Measurements from ENCODE around the gene QKI.

Gene QKI

DNA sequence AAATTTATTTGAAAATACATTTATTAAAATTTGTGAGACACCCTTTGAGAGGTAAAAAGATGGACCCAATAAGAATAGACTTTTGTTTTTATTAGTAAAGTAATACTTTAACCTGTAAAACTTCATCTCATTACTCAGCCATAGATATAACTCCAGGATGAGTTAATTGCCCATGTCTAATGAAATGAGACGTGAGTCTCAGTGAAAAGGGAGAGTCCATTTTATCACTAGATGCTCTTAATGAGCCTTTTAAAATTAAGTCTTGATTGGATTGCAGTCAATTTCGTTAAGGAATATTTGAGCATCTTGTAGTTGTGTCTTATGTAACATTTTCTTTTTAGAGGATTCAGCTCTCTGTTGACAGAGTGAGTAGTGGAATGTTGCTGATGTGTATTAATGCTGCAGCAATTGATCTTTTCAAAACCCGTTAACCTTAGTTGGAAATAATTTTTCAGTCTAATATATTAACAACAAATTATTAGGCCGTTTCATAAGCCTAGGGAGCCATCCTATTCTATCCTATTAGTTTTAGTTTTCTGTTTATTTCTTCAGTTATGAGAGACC lies 77.3 kb downstream of the QKI start:
- DNase-seq, result no peak

DNA sequence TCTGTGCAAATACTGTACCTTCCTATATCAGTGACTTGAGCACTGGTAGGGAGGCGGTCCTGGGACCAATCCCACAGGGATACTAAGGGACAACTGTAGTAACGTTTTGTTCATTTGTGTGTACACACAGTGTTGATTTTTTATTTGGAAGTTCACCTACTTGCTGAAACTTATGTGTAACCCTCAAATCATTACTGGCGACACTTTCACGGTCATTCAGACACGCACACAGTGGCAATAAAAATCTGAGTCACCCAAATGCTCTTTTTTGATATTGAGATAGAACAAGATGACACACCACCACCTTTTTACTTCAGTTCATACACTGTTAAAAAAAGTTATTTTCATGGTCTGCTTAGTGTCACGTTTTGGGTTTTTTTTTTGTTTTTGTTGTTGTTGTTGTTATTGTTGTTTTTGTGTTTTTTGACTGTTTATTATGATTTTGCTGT lies 79.8 kb downstream of the QKI start:
- DNase-seq, result no peak

DNA sequence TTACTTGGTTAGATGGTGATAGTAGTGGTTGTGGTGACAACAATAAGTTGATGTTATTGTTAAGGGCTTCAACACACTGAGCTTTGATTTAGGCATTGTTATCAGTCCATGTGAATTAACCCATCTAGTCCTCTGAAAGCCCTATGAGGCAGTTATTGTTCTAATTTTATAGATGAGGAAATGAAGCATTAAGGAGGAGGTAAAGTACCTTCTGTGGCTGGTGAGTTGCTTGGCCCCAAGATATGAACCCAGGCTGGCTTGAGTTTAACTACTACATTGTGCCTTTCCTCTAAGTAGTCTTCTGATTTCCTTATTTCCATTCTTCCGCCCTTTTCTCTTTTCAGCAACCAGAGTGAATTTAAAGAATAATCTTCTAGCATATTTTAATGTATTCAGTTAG lies 81.7 kb downstream of the QKI start:
- DNase-seq, result no peak

DNA sequence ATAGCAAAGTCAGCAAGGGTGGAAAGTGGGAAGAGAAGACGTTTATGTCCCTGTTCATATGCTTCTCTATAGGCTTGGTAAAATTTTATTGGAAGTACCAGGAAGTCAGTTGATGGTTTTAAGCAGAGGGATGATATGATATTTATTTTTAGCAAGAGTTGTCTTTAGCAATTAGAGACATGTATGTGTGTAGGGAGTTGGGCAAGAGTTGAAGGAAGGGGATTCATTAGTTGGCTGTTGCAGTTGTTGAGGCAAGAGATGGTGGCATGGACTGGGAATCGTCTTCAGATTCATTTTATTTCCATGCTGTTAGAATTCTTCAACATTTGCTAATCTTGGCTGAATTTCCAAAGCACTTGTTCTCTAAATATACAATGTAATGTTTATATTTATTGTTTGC lies 85.6 kb downstream of the QKI start:
- no peak for DNase-seq

DNA sequence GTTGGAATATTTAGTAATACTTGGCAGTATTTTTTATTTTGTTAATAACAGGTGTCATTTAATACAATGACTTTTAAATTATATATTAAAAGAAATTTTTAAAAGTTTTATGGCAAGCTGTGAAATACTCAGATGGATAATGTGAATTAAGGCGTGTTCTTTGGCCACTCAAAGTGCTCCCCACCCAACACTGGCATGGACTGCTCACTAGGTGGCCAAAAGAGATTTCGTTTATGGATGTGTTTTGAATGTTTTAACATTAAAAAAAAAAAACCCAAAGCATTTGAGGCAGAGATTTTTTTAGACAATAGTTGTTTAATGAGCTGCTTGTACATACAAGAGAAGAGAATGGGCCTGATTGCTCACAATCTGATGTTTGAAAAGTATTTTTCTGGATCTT lies 86.5 kb downstream of the QKI start:
- DNase-seq, result no peak

DNA sequence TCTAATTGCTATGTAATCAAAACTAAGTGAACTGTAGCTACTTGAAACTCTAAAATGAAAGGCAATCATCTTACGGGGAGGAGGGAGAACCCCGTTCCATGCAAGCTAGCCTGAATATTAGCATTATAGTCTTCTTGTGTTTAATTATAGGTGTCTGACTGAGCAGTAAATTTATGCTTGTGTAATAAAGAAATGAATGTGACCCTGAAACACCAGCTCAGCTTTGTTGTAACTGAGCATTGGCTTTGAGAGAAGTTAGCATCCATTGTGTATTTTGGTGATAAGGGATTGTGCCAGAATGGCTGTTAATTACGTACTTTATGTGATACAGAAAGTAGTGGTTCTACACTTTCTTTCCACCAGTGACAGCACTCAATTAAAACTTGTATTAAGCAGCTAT lies 86.9 kb downstream of the QKI start:
- no peak for DNase-seq

DNA sequence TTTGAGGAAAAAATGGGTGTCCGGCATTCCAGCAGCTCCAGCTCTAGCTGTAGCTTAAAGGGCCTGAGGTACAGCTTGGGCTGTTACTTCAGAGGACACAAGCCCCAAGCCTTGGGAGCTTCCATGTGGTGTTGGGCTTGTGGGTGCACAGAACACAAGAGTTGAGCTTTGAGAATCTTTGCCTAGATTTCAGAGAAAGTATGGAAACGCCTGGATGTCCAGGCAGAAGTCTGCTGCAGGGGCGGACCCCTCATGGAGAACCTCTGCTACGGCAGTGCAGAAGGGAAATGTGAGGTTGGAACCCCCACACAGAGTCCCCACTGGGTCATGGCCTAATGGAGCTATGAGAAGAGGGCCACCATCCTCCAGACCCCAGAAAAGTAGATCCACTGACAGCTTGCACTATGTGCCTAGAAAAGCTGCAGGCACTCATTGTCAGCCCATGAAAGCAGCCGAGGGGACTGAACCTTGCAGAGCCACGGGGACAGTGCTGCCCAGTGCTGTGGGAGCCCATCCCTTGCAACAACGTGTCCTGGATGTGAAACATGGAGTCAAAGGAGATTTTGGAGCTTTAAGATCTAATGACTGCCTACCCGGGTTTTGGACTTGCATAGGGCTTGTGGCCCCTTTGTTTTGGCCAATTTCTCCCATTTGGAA lies 90.6 kb downstream of the QKI start:
- no peak for DNase-seq

DNA sequence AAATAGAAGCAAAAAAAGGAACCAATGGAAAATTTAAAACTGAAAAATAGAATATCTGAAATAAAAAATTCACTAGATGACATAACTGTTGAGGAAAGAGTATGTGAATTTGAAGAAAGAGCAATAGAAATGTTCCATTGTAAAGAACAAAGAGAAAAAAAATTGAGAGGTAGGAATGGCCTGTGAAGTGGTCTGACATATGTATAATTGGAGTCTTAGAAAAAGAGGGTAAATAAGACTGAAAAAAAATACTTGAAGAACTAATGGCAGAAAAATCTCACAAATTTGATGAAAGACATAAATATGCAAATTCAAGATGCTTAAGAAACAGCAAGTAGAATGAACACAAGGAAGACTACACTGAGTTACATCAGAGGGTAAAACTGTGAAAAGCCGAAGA lies 93.4 kb downstream of the QKI start:
- no peak for DNase-seq

DNA sequence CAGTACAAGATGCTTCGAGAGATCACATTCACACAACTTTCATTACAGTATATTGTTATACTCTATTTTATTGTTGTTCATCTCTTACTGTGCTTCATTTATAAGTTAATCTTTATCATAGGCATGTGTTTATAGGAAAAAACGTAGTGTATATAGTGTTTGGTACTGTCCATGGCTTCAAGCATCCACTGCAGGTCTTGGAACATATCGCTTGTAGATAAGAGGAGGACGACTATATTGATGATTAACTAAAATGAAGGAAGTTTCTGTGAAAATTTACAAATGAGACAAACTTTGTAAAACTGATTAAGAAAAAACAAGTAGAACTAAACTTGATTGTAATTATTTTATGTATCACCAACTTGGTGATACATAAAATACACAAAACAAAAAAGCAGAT lies 98.5 kb downstream of the QKI start:
- DNase-seq, result no peak

DNA sequence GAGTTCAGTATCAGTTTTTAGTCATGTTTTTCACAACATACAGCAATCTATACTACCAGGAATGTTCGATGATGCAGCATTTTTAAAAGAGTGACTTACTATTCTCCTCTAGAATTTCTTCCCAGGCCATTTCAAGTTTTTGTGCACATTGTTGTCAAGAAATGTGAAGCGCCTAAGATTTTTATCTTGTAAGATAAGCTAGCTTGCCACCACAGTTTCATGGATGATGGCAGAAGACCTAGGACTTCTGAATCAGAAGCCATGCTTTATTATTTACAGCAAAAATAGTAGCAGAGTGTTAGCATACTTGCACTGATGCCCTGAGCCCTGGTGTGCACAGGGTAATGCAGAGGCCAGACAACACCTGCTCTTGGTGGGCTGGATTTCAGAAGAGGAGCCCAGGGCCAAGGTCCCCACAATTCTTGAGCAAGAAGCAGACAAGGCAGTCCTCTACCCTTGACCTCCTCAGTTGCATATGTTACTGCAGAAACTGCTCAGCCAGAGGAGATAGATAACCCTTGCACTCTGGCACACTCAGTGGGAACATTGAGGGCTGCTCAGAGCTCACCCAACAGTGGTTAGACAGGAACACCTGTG lies 99.2 kb downstream of the QKI start:
- DNase-seq, result no peak

DNA sequence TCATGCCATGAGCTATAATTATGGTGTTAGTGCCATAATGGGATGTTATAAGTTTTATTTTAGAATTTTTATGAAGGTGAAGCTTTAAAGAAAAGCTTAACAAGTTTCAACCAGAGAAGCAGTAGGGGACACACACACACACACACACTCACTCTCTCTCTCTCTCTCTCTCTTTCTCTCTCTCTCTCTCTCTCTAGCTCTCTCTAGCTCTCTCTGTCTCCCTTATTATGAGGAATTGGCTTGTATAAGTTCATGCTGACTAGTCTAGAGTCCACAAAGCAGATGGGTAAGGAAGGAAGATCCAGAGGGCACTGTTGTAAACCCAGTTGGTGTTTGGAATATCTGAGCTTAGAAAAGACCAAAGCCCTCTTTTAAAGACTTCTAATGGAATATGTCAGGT lies 102.4 kb downstream of the QKI start:
- DNase-seq, result no peak

DNA sequence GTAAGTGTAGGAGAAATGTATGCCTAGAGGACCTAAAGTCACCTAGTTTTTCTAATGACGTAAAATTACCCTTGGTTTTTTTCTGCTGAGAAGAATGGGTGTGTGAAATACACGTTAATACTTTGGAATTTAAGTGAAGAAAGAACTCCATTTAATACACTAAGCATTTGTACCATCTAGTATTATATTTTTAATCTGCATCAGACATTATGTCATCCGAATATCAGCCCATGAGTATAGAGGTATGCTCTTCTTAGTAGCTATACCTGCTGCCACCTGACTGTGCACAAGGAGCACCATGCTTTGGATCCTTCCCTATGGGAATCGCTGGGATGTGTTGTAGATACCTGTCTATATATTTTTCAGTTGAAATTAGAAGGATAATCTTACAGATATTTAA lies 106.4 kb downstream of the QKI start:
- DNase-seq, result no peak

DNA sequence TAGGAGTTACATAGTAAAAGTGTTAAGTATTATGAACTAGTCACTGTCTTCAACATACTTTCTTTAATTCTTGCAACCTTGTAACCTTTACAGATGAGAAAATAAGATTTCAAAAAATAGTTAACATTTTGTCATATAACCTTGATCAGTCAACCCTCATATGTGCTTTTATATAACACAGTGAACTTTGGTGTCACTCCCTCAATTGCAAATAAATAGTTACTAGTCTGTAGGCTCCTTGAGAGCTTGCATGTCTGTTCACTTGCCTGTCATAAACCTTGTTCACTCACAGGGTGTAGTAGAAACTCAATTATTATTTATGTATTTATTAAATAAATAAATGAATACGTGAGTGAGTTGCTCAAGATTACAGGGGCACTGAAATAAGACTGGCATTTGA lies 107.5 kb downstream of the QKI start:
- no peak for DNase-seq

DNA sequence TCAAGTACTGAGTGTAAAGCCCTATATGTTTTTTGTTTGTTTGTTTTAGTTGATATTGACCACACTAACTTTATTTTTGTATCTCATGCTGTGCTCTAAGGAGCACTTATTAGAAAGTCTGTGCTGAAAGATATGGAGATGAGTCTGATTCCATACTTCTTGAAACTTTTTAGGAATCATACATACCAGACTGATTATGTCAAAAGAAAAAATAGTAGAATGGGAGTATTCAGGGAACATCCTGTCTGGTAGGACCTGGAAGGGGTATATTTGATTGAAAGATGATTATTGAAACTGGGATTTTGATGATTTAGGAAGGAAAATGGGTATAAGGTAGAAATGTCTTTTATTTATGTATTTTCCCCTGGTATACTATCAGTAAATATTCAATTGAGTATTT lies 111.4 kb downstream of the QKI start:
- DNase-seq, result no peak

DNA sequence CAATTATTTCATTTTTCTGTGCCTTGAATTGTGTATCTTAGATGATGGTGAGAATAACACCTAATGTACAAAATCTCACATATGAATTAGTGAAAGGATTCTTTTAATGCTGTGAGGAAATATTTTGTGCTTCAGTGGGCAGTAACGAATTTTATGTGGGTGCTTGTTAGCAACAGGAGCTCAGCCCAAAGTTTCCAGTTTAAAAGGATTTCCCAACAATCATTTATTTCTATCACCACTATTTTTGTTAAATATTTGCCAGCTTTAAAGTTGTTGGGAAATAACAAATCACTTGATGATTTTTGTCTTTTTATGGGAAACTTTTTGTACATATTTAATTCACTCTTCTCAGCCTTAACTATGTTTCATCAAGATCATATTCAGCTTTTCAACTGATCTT lies 111.8 kb downstream of the QKI start:
- DNase-seq, result no peak

DNA sequence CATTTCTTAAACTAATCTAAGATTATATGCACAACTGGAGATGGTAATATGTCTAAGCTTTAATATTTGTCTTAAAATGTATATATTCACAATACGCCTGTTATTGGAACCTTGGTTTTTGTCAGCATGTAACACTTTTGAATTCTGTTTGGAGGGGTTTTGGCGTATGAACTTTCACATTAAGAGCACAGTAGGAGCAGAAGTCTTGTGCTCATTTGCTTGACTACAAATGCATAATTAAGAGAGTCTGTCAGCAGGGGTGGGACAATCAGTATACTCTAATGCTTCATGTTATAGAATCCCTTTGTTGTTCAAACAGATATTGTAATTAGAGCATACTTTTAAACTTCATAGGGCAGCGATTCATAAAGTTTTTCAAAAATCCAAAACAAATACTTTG lies 112.8 kb downstream of the QKI start:
- DNase-seq, result no peak

DNA sequence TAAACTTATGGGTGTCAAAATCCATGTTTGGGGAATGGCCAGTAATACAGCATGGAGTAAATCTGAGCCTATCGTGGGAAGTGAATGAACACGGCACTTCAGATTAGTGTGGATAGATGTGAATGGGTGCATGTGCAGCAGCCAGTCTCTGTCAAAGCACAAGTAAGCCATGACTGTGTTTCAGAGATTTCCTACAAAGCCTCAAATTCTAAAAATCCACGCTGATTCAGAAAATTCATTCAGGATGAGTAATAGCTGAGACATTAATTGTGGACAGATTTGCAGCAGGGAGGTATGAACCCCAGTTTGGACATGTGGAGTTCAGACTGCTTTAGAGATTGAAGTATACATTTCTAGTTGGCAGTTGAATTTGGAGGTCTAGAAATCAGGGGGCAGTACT lies 115.1 kb downstream of the QKI start:
- no peak for DNase-seq

DNA sequence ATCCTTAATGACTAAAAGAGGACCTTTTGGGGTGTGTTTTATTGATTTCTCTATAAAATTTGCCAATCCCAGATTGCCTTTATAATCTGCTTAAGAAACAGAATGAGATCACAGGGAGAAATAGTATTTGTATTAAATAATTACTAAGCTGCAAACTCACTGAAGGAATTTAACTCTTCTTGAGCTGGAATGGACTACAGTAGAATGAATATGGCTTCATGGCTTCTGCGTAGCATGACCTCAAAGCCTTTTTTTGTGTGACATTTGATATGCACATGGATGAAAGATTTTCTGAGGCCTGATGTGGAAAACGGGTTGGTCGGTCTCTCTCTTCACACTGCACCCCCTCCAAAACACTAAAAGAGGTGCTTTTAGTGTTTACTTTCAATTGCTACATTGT lies 115.9 kb downstream of the QKI start:
- DNase-seq, result no peak

DNA sequence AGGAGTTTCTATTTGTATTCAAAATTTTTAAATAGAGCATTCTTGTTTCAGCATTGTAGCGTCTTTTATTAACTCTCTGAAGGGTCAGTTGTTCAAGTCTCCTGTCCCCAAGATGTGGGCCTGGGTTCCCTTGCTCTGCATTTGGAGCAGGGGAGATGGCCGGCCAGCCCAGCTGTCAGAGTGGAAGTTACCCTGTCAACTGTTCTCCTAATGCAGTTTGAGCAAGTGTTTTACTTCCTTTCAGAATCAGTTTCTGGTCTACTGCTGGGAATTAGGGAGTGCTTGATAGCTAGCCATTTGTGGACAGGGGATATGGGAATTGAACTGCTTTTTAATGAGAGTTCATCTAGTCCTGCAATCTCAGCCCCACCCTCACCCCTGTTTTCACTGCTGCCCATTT lies 116.6 kb downstream of the QKI start:
- DNase-seq, result no peak

DNA sequence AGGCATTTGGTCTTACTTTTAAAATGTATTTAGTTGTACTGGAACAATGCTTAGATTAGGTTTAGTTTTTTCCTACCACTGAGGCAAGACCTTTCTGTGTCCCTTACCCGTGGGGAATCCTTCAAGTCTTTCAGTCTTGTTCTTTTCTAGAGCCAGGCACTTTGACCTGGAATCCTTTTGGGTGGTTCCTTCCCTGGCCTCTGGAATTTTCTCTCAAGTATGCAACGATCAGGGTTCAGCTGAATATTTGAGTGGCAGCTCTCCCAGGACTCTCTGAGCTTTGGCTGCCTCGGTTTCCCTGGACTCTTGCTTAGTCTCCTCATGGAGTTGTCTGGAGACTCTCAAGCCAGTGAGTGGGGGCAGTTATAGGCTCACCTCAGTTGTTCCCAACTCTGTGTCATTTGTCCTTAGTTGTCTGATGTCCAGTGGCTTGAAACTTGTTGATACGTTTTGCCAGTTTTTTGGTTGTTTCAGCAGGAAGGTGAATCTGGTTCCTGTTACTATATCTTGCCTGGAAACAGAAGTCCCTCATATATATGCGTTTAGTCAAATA lies 118.1 kb downstream of the QKI start:
- no peak for DNase-seq

DNA sequence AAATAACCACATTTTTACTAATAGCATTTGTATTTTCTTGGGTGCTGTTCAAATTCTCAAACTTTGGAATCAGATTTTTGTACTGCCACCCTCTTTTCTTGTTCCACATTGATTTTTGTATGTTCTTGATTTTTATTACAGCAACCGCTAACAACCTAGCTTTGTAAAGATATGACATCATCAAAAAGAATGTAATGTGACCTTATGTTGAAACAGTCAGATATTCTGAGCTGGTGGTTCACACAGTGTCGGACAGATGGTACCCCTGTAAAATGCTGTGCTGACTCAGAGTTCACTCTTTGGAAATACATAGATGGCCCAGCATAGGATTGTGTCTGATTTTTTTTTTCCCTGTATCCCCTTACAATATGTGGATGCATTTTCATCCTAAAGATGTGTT lies 118.9 kb downstream of the QKI start:
- DNase-seq, result no peak

DNA sequence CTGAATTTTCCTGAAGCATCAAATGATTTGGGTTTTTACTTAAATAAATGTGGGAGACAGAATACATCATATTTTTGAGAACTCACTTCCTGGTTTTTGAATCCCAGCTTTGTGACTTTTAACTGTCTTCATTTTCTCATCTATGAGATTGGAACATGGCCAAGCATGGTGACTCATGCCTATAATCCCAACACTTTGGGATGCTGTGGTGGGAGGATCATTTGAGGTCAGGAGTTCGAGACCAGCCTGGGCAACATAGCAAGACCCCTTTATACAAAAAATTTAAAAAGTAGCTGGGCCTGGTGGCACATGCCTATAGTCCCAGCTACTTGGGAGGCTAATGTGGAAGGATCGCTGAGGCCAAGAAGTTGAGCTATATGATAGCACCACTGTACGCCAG lies 122.3 kb downstream of the QKI start:
- DNase-seq, result no peak

DNA sequence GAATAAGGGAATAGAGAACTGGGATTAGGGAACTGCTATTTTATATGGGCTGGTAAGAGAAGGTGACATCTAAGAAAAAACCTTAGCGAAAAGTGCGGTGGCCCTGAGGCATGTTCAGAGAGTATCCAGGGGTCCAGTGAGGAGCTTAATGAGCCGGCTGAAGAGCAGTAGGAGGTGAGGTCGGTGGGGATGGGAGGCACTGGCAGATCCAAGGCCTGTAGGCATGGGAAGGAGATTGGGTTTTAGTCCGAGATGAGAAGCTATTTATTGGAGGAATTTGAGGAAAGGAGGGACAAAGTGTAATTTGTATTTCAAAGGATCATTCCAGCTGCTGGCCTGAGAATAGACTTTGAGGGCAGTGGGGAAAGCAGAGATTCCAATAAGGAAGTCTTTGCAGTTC lies 123.8 kb downstream of the QKI start:
- DNase-seq, result no peak

DNA sequence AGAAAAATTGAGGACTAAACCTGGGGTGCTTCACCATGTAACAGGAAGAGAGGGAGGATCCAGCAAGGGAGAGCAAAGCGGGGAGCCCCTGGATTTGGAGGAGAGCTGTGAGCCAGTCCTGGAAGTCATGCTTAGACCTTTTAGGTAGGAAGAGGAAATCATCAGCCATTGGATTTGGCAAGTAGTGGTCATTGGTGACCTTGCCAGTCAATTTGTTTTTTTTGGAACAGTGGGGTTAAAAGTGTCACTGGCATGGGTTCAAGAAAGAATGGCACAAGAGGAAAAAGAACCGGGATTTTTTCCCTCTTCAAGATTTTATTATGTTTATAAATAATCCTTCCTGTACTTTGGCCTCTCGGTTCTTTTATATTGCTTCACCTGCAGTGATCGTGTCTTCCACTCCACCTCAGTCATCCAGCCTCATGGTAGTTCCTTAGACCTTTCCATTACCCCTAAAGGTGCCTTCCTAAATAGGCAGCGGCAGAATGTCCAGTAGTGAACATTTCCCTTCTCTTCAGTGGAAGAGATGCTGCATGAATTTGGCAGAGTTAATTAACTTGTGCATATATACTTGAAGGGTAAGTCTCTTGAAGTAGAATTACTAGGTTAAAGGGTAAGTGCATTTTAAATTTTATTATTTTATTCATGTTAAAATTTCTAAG lies 124.7 kb downstream of the QKI start:
- no peak for DNase-seq

Data from islet precursor cell (in vitro differentiated cells).